Measurements from ENCODE around the gene HECA. TPM values are rescaled to one million over a fixed set of nuclear protein-coding genes. Genes with fewer than 3 reads are reported as not detected.
A peak's percentile ranks its signal among the peaks of the same experiment; 100 is the strongest.

HECA gene
- total and polyA plus RNA-seq, 2 of the 4 experiments (the other 2 are of a cell fraction): 3.1 to 4.3 TPM

- Histone ChIP-seq H2AK9ac (replicated peaks; ENCODE audit: low read depth, low read length, poor library complexity) (no peak overlapping the region), H3K27me3 (ENCODE audit: control insufficient read depth, insufficient read depth, low read length) (no peaks in the 10 kb centered on the region; the same call in 1 of the 2 replicates), H3K14ac (replicated peaks; ENCODE audit: low read depth, low read length) (no peak overlapping the region), H3K9me3 (ENCODE audit: control insufficient read depth, insufficient read depth, low read length) (no peaks in the 10 kb centered on the region), H4K91ac (ENCODE audit: insufficient read depth, low read depth, low read length) (no peak overlapping the region), H3K18ac (ENCODE audit: low read depth, low read length) (no peak overlapping the region), H3K9me1 (ENCODE audit: insufficient read depth, low read length) (no peaks in the 10 kb centered on the region), H3K56ac (ENCODE audit: extremely low read depth, insufficient read depth, low read length) (no peak overlapping the region), H2BK15ac (ENCODE audit: low read depth, low read length) (no peak overlapping the region), H4K8ac (ENCODE audit: low read depth in 2 of 2, low read length in 2 of 2) (no peak overlapping the region), H2AK5ac (ENCODE audit: low read depth, low read length) (no peak overlapping the region), H2BK20ac (ENCODE audit: low read depth, low read length) (no peak overlapping the region), H4K5ac (ENCODE audit: low read depth, low read length) (no peak overlapping the region), H2BK5ac (ENCODE audit: low read depth, low read length, poor library complexity, severe bottlenecking) (no peak overlapping the region), H3K36me3 (ENCODE audit: control insufficient read depth, insufficient read depth, low read length) (no peaks in the 10 kb centered on the region), H2AFZ (replicated peaks; ENCODE audit: low read length, poor library complexity) (peak overlapping the region; percentile 26), H3K4me2 (ENCODE audit: low read depth, low read length) (no peak overlapping the region), H4K20me1 (ENCODE audit: insufficient read depth, low read length) (no peaks in the 10 kb centered on the region), H3K79me1 (ENCODE audit: low read depth in 1 of 2, low read length in 2 of 2) (no peaks in the 10 kb centered on the region), H3K27ac (ENCODE audit: insufficient read depth, low read length) (no peak overlapping the region), H3K23ac (ENCODE audit: low read depth, low read length) (no peak overlapping the region), H3K4ac (ENCODE audit: low read depth, low read length) (no peak overlapping the region), H2BK120ac (ENCODE audit: low read depth, low read length) (no peak overlapping the region), H3K4me3 (ENCODE audit: insufficient read depth, low read depth, low read length) (no peak overlapping the region), H3K9ac (ENCODE audit: low read depth, low read length) (no peak overlapping the region), H3K4me1 (ENCODE audit: control insufficient read depth, insufficient read depth, low read length) (peaks cover 2% of the 10 kb centered on the region; the same call in 1 of the 2 replicates)
- intact Hi-C loops (cut with micrococcal nuclease): no loop called here
- dilution Hi-C loops (cut with HindIII; ENCODE audit: low sequenced_read_pairs, unreplicated experiment): no loop called here
- peak; percentile 39 for DNase-seq
- no CpG with 5 or more reads among the region's 1 CpG for WGBS, 2 experiments (ENCODE audit: extremely low coverage in 2 of 2, insufficient read length in 1 of 2)
- no peak for ATAC-seq (ENCODE audit: low read depth)
- in situ Hi-C loops (cut with MboI; ENCODE audit: low sequenced_read_pairs): no loop called here
- no TSS peak for BruUV-seq (replicated peaks)
- no peak for TF ChIP-seq USF2 (IDR thresholded peaks at IDR 0.05; ENCODE audit: low read depth, low read length)
- TF ChIP-seq CHD1 (IDR thresholded peaks at IDR 0.05; ENCODE audit: low read depth, low read length): no peak
- TF ChIP-seq CEBPB (IDR thresholded peaks at IDR 0.05; ENCODE audit: low read depth, low read length): no peak
- no peak for TF ChIP-seq FOS (IDR thresholded peaks at IDR 0.05; ENCODE audit: low read depth, low read length)
- TF ChIP-seq MXI1 (IDR thresholded peaks at IDR 0.05; ENCODE audit: borderline replicate concordance, low read depth, low read length): no peak
- no peak for TF ChIP-seq BHLHE40 (IDR thresholded peaks at IDR 0.05; ENCODE audit: low read depth, low read length)
- no peak for TF ChIP-seq NFE2L2 (IDR thresholded peaks at IDR 0.05; ENCODE audit: low read depth, low read length)
- no peak for TF ChIP-seq RAD21 (IDR thresholded peaks at IDR 0.05; ENCODE audit: low read length)
- TF ChIP-seq RFX5 (IDR thresholded peaks at IDR 0.05; ENCODE audit: low read depth, low read length): no peak
- TF ChIP-seq ELK1 (IDR thresholded peaks at IDR 0.05; ENCODE audit: borderline replicate concordance, low read depth, low read length): no peak
- no peak for TF ChIP-seq POLR2A (IDR thresholded peaks at IDR 0.05; ENCODE audit: low read depth, low read length)
- no peak for TF ChIP-seq RCOR1 (IDR thresholded peaks at IDR 0.05; ENCODE audit: insufficient replicate concordance, low read length)
- no peak for TF ChIP-seq MAZ (IDR thresholded peaks at IDR 0.05; ENCODE audit: borderline replicate concordance, low read depth, low read length)
- CTCF ChIA-PET: no interaction called here
- POLR2A ChIA-PET (ENCODE audit: unreplicated experiment): no interaction called here
These were observed 5.6 kb upstream of the HECA start for GRCh38 chr6:139129284-139129683.
